NCI-H1417 treated with DMSO at 0.1 percent for 48 hours (cell line): Measurements from ENCODE around the gene OR2Z1.
"Not testable (repeated sequence)": the region's sequence is repeated elsewhere in the genome, so short reads cannot be mapped to it uniquely, and the experiment has no call there.

Source experiments
- DNase-seq: peaks from one replicate; lab custom pipeline; 2025; lab: John Stamatoyannopoulos, UW

The OR2Z1 gene

GRCh38 chr19:8702350-8702749 lies 19.1 kb upstream of the OR2Z1 start:
- no peak for DNase-seq

GRCh38 chr19:8703223-8703622 lies 18.2 kb upstream of the OR2Z1 start:
- DNase-seq: no peak

GRCh38 chr19:8705304-8705703 lies 16.1 kb upstream of the OR2Z1 start:
- DNase-seq: not testable (repeated sequence)

GRCh38 chr19:8705742-8706141 lies 15.7 kb upstream of the OR2Z1 start:
- no peak for DNase-seq

- DNase-seq: not testable (repeated sequence)
Observed at GRCh38 chr19:8710337-8710736, 11.1 kb upstream of the OR2Z1 start.

- DNase-seq: no peak
Observed at GRCh38 chr19:8722032-8722431, 598 bp downstream of the OR2Z1 start.

GRCh38 chr19:8724276-8724675 lies 2.8 kb downstream of the OR2Z1 start:
- no peak for DNase-seq

GRCh38 chr19:8731428-8732169 lies 10.2 kb downstream of the OR2Z1 start:
- DNase-seq: no peak

- no peak for DNase-seq
Observed at GRCh38 chr19:8738377-8738776, 16.9 kb downstream of the OR2Z1 start.

- DNase-seq: not testable (repeated sequence)
Observed at GRCh38 chr19:8739291-8740065, 18.0 kb downstream of the OR2Z1 start.

GRCh38 chr19:8767257-8767656 lies 45.8 kb downstream of the OR2Z1 start:
- DNase-seq: not testable (repeated sequence)

- not testable (repeated sequence) for DNase-seq
Observed at GRCh38 chr19:8769265-8769664, 47.8 kb downstream of the OR2Z1 start.

- not testable (repeated sequence) for DNase-seq
Observed at GRCh38 chr19:8773587-8773986, 52.2 kb downstream of the OR2Z1 start.
